ENCODE results near the gene TAOK1. TPM values are rescaled to one million over a fixed set of nuclear protein-coding genes. Genes with fewer than 3 reads are reported as not detected.

Gene TAOK1
- total RNA-seq, 3 donors from 2014 or later (not counting 1 experiment from before 2014, with no cell fraction given) = 55.4 to 76.9 (median 70.0) TPM

DNA sequence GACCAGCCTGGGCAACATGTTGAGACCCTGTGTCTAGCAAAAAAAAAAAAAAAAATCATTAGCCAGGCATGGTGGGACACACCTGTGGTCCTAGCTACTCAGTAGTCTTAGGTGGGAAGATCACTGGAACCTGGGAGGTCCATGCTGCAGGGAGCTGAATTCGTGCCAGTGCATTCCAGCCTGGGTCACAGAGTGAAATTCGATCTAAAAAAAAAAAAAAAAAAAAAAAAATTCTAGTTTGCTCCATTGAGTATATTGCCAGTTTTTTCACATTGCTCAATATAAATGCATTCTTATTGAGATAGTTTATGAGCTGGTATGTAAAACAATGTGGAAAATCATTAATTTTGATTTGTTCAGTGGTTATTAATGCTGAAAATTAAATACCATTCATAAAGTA, 124.6 kb downstream of the TAOK1 start:
- Histone ChIP-seq H3K4me1 (ENCODE audit: control insufficient read depth, insufficient read depth, low read length) (no peaks in the 10 kb centered on the region), H3K27ac (ENCODE audit: low read length) (no peak overlapping the region), H3K27me3 (ENCODE audit: control insufficient read depth, insufficient read depth, low read length) (no peaks in the 10 kb centered on the region), H3K4me3 (ENCODE audit: low read length) (no peak overlapping the region), H3K9me3 (ENCODE audit: control insufficient read depth, insufficient read depth, low read length) (no peaks in the 10 kb centered on the region), H3K36me3 (ENCODE audit: control insufficient read depth, insufficient read depth, low read length) (peaks cover 54% of the 10 kb centered on the region)
- TF ChIP-seq, protein P1, sequence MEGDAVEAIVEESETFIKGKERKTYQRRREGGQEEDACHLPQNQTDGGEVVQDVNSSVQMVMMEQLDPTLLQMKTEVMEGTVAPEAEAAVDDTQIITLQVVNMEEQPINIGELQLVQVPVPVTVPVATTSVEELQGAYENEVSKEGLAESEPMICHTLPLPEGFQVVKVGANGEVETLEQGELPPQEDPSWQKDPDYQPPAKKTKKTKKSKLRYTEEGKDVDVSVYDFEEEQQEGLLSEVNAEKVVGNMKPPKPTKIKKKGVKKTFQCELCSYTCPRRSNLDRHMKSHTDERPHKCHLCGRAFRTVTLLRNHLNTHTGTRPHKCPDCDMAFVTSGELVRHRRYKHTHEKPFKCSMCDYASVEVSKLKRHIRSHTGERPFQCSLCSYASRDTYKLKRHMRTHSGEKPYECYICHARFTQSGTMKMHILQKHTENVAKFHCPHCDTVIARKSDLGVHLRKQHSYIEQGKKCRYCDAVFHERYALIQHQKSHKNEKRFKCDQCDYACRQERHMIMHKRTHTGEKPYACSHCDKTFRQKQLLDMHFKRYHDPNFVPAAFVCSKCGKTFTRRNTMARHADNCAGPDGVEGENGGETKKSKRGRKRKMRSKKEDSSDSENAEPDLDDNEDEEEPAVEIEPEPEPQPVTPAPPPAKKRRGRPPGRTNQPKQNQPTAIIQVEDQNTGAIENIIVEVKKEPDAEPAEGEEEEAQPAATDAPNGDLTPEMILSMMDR (IDR thresholded peaks at IDR 0.05) = no peak
- Mint-ChIP-seq H3K4me1 (no peaks in the 10 kb centered on the region), H3K27me3 (ENCODE audit: low read depth in 2 of 2) (no peaks in the 10 kb centered on the region), H3K27ac (no peak overlapping the region), H3K9me3 (no peaks in the 10 kb centered on the region), H3K4me3 (no peak overlapping the region), H3K36me3 (no peaks in the 10 kb centered on the region)
- ATAC-seq = no peak
- DNase-seq = no peak
- intact Hi-C loops (cut with micrococcal nuclease) = no loop called here
- 100% methylated on average over 1 of the region's 2 CpGs for WGBS (ENCODE audit: insufficient coverage)

DNA sequence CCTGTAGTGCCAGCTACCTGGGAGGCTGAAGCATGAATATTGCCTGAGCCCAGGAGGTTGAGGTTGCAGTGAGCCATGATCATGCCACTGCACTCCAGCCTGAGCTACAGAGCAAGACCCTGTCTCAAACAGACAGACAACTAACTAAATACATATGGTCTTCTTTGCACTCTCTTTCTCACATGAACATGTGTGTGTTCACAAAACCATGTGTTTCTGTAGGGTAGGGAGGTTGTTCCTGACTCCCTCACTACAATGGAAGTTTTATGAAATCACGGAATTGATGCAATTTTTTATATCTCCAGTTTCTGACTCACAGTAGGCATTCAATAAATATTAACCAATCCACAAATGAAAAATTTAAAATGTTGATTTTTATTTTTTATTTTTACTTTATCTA, 128.2 kb downstream of the TAOK1 start:
- Mint-ChIP-seq H3K9me3 (no peaks in the 10 kb centered on the region), H3K4me3 (no peak overlapping the region), H3K36me3 (no peaks in the 10 kb centered on the region), H3K27ac (no peak overlapping the region), H3K4me1 (no peaks in the 10 kb centered on the region), H3K27me3 (ENCODE audit: low read depth in 2 of 2) (no peaks in the 10 kb centered on the region)
- no peak overlapping the region for H3K27ac ChIP-seq (ENCODE audit: low read length)
- WGBS (ENCODE audit: insufficient coverage) = no CpG with 5 or more reads among the region's 1 CpG
- no peak overlapping the region for H3K4me3 ChIP-seq (ENCODE audit: low read length)
- no peaks in the 10 kb centered on the region for H3K9me3 ChIP-seq (ENCODE audit: control insufficient read depth, insufficient read depth, low read length)
- ATAC-seq (no peak), DNase-seq (no peak)
- H3K36me3 ChIP-seq (ENCODE audit: control insufficient read depth, insufficient read depth, low read length) = peaks cover 46% of the 10 kb centered on the region
- H3K27me3 ChIP-seq (ENCODE audit: control insufficient read depth, insufficient read depth, low read length) = no peaks in the 10 kb centered on the region
- intact Hi-C loops (cut with micrococcal nuclease) = no loop called here
- TF ChIP-seq, protein P1 (IDR thresholded peaks at IDR 0.05) = no peak
- no peaks in the 10 kb centered on the region for H3K4me1 ChIP-seq (ENCODE audit: control insufficient read depth, insufficient read depth, low read length)

DNA sequence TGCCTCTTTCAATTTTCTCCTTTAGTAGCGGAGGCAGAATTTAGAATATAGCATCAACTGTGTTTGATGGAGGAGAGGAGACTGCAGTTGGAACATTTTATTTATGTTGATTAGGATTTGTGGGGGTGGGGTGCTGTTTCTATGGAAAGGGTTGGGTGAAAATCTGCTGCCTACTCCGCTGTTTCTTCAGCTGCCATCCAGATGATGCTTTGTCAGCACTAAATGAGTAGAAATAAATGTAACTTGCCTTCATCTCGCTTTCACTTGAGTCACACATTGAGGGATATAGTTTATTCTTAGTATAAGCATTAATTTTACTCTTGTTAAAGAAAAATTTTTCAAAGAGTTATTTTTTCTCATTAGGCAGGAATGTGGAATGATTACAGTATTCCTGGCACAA, 134.5 kb downstream of the TAOK1 start:
- intact Hi-C loops (cut with micrococcal nuclease) = no loop called here
- H3K36me3 Mint-ChIP-seq = no peaks in the 10 kb centered on the region

DNA sequence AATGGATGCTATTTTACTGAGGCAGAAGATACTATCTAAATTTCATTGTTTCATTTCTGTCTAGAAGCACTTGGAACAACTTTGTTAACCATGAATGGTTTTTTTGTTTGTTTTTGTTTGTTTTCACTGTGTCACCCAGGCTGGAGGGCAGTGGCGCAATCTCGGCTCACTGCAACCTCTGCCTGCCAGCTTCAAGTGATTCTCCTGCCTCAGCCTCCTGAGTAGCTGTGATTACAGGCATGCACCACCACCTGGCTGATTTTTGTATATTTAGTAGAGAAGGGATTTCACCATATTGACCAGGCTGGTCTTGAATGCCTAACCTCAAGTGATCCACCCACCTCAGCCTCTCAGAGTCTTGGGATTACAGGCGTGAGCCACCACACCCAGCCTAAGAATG, 136.2 kb downstream of the TAOK1 start:
- 86% methylated on average over 3 of the region's 3 CpGs for WGBS (ENCODE audit: insufficient coverage)
- Histone ChIP-seq H3K4me1 (ENCODE audit: control insufficient read depth, insufficient read depth, low read length) (no peaks in the 10 kb centered on the region), H3K27me3 (ENCODE audit: control insufficient read depth, insufficient read depth, low read length) (no peaks in the 10 kb centered on the region), H3K4me3 (ENCODE audit: low read length) (no peak overlapping the region), H3K36me3 (ENCODE audit: control insufficient read depth, insufficient read depth, low read length) (peaks cover 33% of the 10 kb centered on the region), H3K9me3 (ENCODE audit: control insufficient read depth, insufficient read depth, low read length) (no peaks in the 10 kb centered on the region), H3K27ac (ENCODE audit: low read length) (no peak overlapping the region)
- Mint-ChIP-seq H3K4me1 (no peaks in the 10 kb centered on the region), H3K4me3 (no peak overlapping the region), H3K36me3 (no peaks in the 10 kb centered on the region), H3K27ac (no peak overlapping the region), H3K9me3 (no peaks in the 10 kb centered on the region), H3K27me3 (ENCODE audit: low read depth in 2 of 2) (no peaks in the 10 kb centered on the region)
- TF ChIP-seq, protein P1 (IDR thresholded peaks at IDR 0.05) = no peak
- intact Hi-C loops (cut with micrococcal nuclease) = no loop called here
- DNase-seq (no peak), ATAC-seq (no peak)

More for the DNA sequence above, 134.5 kb downstream of the TAOK1 start:
- H3K27ac Mint-ChIP-seq = no peak overlapping the region
- TF ChIP-seq, protein P1 (IDR thresholded peaks at IDR 0.05) = no peak
- no peaks in the 10 kb centered on the region for H3K4me1 ChIP-seq (ENCODE audit: control insufficient read depth, insufficient read depth, low read length)
- H3K4me3 ChIP-seq (ENCODE audit: low read length) = no peak overlapping the region
- peaks cover 34% of the 10 kb centered on the region for H3K36me3 ChIP-seq (ENCODE audit: control insufficient read depth, insufficient read depth, low read length)
- no peaks in the 10 kb centered on the region for H3K9me3 ChIP-seq (ENCODE audit: control insufficient read depth, insufficient read depth, low read length)
- no peaks in the 10 kb centered on the region for H3K9me3 Mint-ChIP-seq
- no peaks in the 10 kb centered on the region for H3K27me3 ChIP-seq (ENCODE audit: control insufficient read depth, insufficient read depth, low read length)
- ATAC-seq (no peak), DNase-seq (no peak)
- no peak overlapping the region for H3K27ac ChIP-seq (ENCODE audit: low read length)
- H3K4me3 Mint-ChIP-seq = no peak overlapping the region
- H3K27me3 Mint-ChIP-seq (ENCODE audit: low read depth in 2 of 2) = no peaks in the 10 kb centered on the region
- no peaks in the 10 kb centered on the region for H3K4me1 Mint-ChIP-seq
- 100% methylated on average over 2 of the region's 3 CpGs for WGBS (ENCODE audit: insufficient coverage)
